Large intestine (tissue), 3 donors: ENCODE results near the gene PTPN13. TPM values are rescaled to one million over a fixed set of nuclear protein-coding genes. Genes with fewer than 3 reads are reported as not detected.

ENCODE experiments used
- DNase-seq, 2 donors: peaks; one replicate each; pipeline versions ENCODE4 v3.0.0 to v3.0.0-alpha.2; 2013
- H3K27ac ChIP-seq: one replicate; pipeline ENCODE4 v1.5.1; 2013; ENCODE audit warnings: low read length
- H3K27me3 ChIP-seq: 2 replicates; pipeline ENCODE4 v1.6.1; 2013; ENCODE audit warnings: low read length; ENCODE audit not compliant: control insufficient read depth, insufficient read depth
- H3K36me3 ChIP-seq: 2 replicates; pipeline ENCODE4 v1.6.1; 2013; ENCODE audit warnings: low read length; ENCODE audit not compliant: control insufficient read depth, insufficient read depth
- H3K4me1 ChIP-seq: one replicate; pipeline ENCODE4 v1.6.1; 2013; ENCODE audit warnings: low read length; ENCODE audit not compliant: control insufficient read depth, insufficient read depth
- H3K4me3 ChIP-seq: one replicate; pipeline ENCODE4 v1.5.1; 2013; ENCODE audit warnings: low read length
- H3K9me3 ChIP-seq: one replicate; pipeline ENCODE4 v1.6.1; 2013; ENCODE audit warnings: mild to moderate bottlenecking, low read depth, low read length, moderate library complexity; ENCODE audit not compliant: control insufficient read depth
- WGBS: methylation state at CpG from one replicate; pipeline ENCODE4 v1.1.5; 2013; ENCODE audit warnings: low lambda C conversion rate; ENCODE audit not compliant: insufficient coverage; 5-methylcytosine and 5-hydroxymethylcytosine counted together
- polyA plus RNA-seq: library from polyadenylated mRNA; unstranded; fragments of 120-200 nt; gene quantifications from one replicate; pipeline ENCODE4 v1.2.1, GENCODE V29; 2013

PTPN13 gene
- polyA plus RNA-seq, 1 donor, result 6.1 TPM

GRCh38 chr4:86670756-86671155 lies 76.6 kb downstream of the PTPN13 start:
- no CpG with 5 or more reads among the region's 2 CpGs for WGBS
- no peaks in the 10 kb centered on the region for H3K36me3 ChIP-seq
- DNase-seq, result no peak
- no peak overlapping the region for H3K27ac ChIP-seq
- no peak overlapping the region for H3K4me3 ChIP-seq
- no peaks in the 10 kb centered on the region for H3K4me1 ChIP-seq
- no peaks in the 10 kb centered on the region for H3K27me3 ChIP-seq
- no peaks in the 10 kb centered on the region for H3K9me3 ChIP-seq

GRCh38 chr4:86675548-86675947 lies 81.4 kb downstream of the PTPN13 start:
- H3K4me1 ChIP-seq, result no peaks in the 10 kb centered on the region
- no peak for DNase-seq
- no peak overlapping the region for H3K4me3 ChIP-seq
- WGBS, result no CpG with 5 or more reads among the region's 1 CpG
- H3K36me3 ChIP-seq, result no peaks in the 10 kb centered on the region
- no peak overlapping the region for H3K27ac ChIP-seq
- H3K27me3 ChIP-seq, result no peaks in the 10 kb centered on the region
- no peaks in the 10 kb centered on the region for H3K9me3 ChIP-seq

GRCh38 chr4:86678796-86679195 lies 84.7 kb downstream of the PTPN13 start:
- Histone ChIP-seq H3K4me3 (no peak overlapping the region), H3K4me1 (no peaks in the 10 kb centered on the region), H3K9me3 (no peaks in the 10 kb centered on the region), H3K27me3 (no peaks in the 10 kb centered on the region), H3K27ac (no peak overlapping the region), H3K36me3 (no peaks in the 10 kb centered on the region)
- no peak for DNase-seq
- 88% methylated on average over 2 of the region's 2 CpGs for WGBS

- H3K9me3 ChIP-seq, result no peaks in the 10 kb centered on the region
- no peak for DNase-seq
- no CpG with 5 or more reads among the region's 2 CpGs for WGBS
- no peak overlapping the region for H3K4me3 ChIP-seq
- no peaks in the 10 kb centered on the region for H3K27me3 ChIP-seq
- H3K27ac ChIP-seq, result no peak overlapping the region
- H3K4me1 ChIP-seq, result no peaks in the 10 kb centered on the region
- no peaks in the 10 kb centered on the region for H3K36me3 ChIP-seq
These were observed 85.3 kb downstream of the PTPN13 start for GRCh38 chr4:86679441-86679840.

- no peaks in the 10 kb centered on the region for H3K9me3 ChIP-seq
- peak overlapping the region; percentile 10 for H3K27ac ChIP-seq
- WGBS, result no CpG with 5 or more reads among the region's 2 CpGs
- peak; percentile 43 to 59 for DNase-seq
- H3K4me3 ChIP-seq, result no peak overlapping the region
- no peaks in the 10 kb centered on the region for H3K27me3 ChIP-seq
- no peaks in the 10 kb centered on the region for H3K36me3 ChIP-seq
- H3K4me1 ChIP-seq, result no peaks in the 10 kb centered on the region
These were observed 89.1 kb downstream of the PTPN13 start for GRCh38 chr4:86683167-86683566.

- no peaks in the 10 kb centered on the region for H3K4me1 ChIP-seq
- no peaks in the 10 kb centered on the region for H3K36me3 ChIP-seq
- no peaks in the 10 kb centered on the region for H3K27me3 ChIP-seq
- no peak overlapping the region for H3K4me3 ChIP-seq
- no peaks in the 10 kb centered on the region for H3K9me3 ChIP-seq
- WGBS, result 100% methylated on average over 1 of the region's 2 CpGs
- no peak for DNase-seq
- no peak overlapping the region for H3K27ac ChIP-seq
These were observed 89.9 kb downstream of the PTPN13 start for GRCh38 chr4:86683983-86684382.

- Histone ChIP-seq H3K4me3 (no peak overlapping the region), H3K27ac (no peak overlapping the region), H3K36me3 (no peaks in the 10 kb centered on the region), H3K9me3 (no peaks in the 10 kb centered on the region), H3K27me3 (no peaks in the 10 kb centered on the region), H3K4me1 (no peaks in the 10 kb centered on the region)
- no peak for DNase-seq
- WGBS, result no CpG with 5 or more reads among the region's 3 CpGs
These were observed 91.3 kb downstream of the PTPN13 start for GRCh38 chr4:86685401-86685800.

GRCh38 chr4:86686741-86687140 lies 92.6 kb downstream of the PTPN13 start:
- Histone ChIP-seq H3K27ac (no peak overlapping the region), H3K4me3 (no peak overlapping the region), H3K9me3 (no peaks in the 10 kb centered on the region), H3K36me3 (no peaks in the 10 kb centered on the region), H3K27me3 (no peaks in the 10 kb centered on the region), H3K4me1 (no peaks in the 10 kb centered on the region)
- no peak for DNase-seq
- 83% methylated on average over 1 of the region's 3 CpGs for WGBS

GRCh38 chr4:86688026-86688425 lies 93.9 kb downstream of the PTPN13 start:
- H3K27ac ChIP-seq, result no peak overlapping the region
- H3K4me3 ChIP-seq, result no peak overlapping the region
- H3K9me3 ChIP-seq, result no peaks in the 10 kb centered on the region
- DNase-seq, result no peak
- 83% methylated on average over 1 of the region's 2 CpGs for WGBS
- H3K36me3 ChIP-seq, result no peaks in the 10 kb centered on the region
- no peaks in the 10 kb centered on the region for H3K4me1 ChIP-seq
- H3K27me3 ChIP-seq, result no peaks in the 10 kb centered on the region

GRCh38 chr4:86704601-86705000 lies 110.5 kb downstream of the PTPN13 start:
- Histone ChIP-seq H3K9me3 (no peaks in the 10 kb centered on the region), H3K27me3 (no peaks in the 10 kb centered on the region), H3K27ac (no peak overlapping the region), H3K4me3 (no peak overlapping the region), H3K36me3 (no peaks in the 10 kb centered on the region), H3K4me1 (no peaks in the 10 kb centered on the region)
- 100% methylated on average over 2 of the region's 3 CpGs for WGBS
- DNase-seq, result no peak

- Histone ChIP-seq H3K9me3 (no peaks in the 10 kb centered on the region), H3K4me3 (no peak overlapping the region), H3K36me3 (no peaks in the 10 kb centered on the region), H3K4me1 (no peaks in the 10 kb centered on the region), H3K27me3 (no peaks in the 10 kb centered on the region), H3K27ac (no peak overlapping the region)
- DNase-seq, result no peak
- 100% methylated on average over 1 of the region's 2 CpGs for WGBS
These were observed 112.9 kb downstream of the PTPN13 start for GRCh38 chr4:86706923-86707597.
